HG02870 (cell line): ENCODE data around the gene RUSF1.
"Not testable (repeated sequence)": the region's sequence is repeated elsewhere in the genome, so short reads cannot be mapped to it uniquely, and the experiment has no call there.

ENCODE experiments used
- ATAC-seq: cut with Tn5 transposase; IDR thresholded peaks from one replicate; pipeline ENCODE4 v1.9.1; 2021; ENCODE audit warnings: mild to moderate bottlenecking, moderate library complexity; ENCODE audit not compliant: unreplicated experiment

RUSF1 gene

DNA sequence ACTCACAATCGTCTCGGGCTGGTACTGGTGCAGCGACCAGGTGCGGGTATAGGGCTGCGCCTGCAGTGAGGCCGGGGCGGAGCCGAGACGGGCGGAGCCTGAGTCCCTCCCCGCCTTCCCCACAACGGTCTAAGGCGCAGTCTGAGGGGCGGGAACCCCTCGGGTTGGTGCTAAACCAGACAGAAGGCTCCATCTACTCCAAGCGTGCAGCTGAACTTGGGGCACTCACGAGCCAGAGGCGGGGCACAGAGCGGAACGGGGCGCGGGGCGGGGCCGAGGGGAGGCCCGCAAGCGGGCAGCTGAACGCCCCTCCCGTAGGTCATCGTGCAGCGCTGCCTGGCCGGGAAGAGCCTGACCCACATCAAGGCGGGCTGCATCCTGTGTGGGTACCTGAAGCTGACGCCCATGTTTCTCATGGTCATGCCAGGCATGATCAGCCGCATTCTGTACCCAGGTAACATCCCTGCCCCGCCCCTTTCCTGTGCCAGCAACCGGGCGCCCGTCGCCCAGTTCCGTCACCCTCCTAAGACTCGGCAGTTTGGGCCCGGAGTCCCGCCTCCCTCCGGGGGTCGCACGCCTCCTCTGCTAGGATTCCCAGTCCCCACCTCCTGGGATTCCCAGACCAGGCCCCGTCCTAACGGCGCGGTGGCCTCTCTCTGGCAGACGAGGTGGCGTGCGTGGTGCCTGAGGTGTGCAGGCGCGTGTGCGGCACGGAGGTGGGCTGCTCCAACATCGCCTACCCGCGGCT lies 20.3 kb downstream of the RUSF1 start:
- ATAC-seq, result peak; percentile 76

DNA sequence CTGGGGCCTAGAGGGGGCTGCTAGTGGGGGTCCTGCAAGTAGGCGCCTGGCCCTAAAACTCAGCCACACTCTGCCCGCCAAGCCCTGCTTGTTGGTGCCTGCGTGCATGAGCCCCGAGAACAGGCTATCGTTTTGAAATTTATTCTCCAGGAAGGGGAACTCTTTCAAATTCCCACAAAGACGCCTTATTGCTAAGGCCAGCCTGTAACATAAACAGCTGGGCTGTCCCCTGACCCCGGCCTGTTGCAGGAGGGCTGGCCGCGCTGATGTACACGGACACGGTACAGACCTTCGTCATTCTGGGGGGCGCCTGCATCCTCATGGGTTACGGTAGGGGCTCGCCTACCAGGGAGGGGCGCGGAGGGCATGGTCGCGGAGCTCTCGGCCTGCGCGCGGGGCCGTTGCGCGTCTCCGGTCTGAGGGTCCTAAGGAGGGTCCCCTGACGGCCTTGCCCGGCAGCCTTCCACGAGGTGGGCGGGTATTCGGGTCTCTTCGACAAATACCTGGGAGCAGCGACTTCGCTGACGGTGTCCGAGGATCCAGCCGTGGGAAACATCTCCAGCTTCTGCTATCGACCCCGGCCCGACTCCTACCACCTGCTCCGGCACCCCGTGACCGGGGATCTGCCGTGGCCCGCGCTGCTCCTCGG lies 21.0 kb downstream of the RUSF1 start:
- ATAC-seq, result no peak

DNA sequence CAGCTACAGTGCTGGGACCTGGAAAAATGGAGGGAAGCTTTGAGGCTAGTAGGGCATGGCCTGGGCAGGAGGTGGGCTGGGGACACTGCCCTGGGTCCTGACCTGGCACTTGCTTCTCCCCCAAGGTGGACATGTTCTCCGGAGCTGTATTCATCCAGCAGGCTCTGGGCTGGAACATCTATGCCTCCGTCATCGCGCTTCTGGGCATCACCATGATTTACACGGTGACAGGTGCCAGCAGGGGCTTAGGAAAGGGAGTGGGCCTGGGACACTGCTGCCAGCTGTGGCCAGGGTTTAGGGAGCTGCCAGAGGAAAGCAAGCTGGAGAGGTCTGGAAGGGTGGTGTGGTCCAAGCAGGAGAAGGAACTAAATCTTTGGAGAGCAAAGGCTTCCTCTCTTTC lies 22.1 kb downstream of the RUSF1 start:
- ATAC-seq, result no peak

DNA sequence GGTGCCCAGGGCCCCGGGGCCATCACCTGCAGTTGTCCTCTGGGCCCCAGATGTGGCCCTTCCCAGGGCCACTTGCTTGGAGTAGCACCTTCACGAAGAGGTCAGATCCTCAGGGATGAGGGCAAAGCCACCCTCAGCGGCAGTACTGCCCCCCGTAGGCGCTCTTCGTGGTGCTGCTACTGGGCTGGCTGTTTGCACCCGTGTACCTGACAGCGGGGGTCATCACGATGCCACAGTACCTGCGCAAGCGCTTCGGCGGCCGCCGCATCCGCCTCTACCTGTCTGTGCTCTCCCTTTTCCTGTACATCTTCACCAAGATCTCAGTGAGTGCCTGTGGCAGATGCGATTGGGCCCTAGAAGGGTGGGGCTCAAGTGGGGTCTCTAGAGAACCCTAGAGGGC lies 22.6 kb downstream of the RUSF1 start:
- no peak for ATAC-seq

DNA sequence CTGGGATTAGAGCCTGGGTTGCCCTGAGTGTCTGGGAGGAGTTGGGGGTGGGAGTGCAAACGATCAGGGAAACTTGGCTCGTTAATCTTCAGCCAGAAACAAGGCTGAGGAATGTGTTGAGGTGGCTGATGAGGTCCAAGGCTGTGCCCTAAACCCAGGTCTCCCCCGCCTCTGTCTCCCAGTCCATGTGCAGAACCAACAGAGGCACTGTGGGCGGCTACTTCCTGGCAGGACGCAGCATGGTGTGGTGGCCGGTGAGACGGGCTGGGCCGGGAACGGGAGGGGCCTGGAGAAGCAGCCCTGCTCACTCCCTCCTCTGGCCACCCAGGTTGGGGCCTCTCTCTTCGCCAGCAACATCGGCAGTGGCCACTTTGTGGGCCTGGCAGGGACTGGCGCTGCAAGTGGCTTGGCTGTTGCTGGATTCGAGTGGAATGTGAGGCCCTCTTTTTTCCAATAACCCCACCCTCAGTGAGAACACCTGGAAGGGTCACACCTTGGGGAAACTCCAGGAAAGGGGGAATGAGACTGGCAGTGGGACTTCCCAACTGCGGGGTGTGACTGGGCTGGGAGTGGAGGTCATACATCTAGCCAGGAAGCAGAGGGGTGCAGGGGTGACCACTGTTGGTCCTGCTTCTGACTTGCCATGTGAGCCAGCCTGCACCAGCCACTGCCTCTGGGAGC lies 23.6 kb downstream of the RUSF1 start:
- no peak for ATAC-seq

DNA sequence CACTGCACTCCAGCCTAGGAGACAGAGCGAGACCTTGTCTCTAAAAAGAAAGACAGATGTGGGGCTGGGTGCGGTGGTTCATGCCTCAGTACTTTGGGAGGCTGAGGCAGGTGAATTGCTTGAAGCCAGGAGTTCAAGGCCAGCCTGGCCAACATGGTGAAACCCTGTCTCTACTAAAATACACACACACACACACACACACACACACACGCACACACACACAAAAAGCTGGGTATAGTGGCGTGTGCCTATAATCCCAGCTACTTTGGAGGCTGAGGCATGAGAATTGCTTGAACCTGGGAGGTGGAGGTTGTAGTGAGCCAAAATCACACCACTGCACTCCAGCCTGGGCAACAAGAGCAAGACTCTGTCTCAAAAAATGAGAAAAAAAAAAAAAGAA lies 24.1 kb downstream of the RUSF1 start:
- not testable (repeated sequence) for ATAC-seq

DNA sequence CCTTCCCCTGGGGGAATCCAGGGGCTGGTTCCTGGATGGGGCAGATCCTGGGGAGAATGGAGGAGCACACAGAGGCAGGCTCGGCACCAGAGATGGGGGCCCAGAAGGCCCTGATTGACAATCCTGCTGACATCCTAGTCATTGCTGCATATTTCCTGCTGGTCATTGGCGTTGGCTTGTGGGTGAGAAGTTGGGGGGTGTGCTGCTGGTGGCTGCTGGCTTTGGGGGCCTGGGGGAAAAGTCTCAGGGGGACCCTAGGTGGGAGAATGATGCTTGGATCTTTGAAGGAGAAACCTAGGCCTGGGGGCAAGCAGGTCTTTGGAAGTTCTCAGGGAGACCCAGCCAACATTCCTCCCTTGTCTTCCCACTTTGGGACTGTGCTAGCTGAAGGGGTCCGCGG lies 25.1 kb downstream of the RUSF1 start, which contains the start of gene SLC5A2:
Gene SLC5A2 (plus strand): TSS at position 43 of the 400 bp plus-strand sequence. CDS start 14 bp downstream, at position 57.
- no peak for ATAC-seq

DNA sequence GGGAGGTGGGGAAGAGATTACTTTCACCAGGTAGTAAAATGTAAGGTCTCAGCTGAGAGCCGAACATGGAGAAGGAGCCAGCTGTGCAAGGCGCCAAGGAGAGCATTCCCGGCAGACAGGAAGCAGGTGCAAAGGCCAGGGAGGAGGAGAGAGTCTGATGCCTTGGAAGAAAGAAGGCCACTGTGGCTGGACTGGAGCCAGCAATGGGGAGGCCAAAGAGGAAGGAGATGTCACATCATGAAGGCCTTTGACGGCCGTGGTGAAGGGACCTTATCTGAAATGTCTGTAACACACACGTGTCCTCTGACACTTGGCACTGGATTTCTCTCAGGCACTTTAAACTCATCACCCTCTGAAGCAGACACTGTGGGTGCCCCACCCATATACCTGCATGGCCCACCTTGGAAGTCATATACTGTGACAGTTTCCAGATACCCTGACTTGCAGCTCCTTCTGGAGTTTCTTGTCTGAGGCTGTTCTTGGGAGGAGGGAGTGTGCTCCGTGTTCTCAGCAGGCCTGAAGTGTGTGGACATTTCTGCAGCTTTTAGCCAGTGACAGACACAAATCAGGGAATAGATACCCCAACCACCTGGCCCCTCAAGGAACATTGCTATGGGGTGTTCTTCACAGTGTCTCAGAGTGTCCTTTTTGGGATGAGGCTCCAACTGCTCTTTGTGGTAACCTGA lies 27.2 kb downstream of the RUSF1 start:
- ATAC-seq, result no peak

DNA sequence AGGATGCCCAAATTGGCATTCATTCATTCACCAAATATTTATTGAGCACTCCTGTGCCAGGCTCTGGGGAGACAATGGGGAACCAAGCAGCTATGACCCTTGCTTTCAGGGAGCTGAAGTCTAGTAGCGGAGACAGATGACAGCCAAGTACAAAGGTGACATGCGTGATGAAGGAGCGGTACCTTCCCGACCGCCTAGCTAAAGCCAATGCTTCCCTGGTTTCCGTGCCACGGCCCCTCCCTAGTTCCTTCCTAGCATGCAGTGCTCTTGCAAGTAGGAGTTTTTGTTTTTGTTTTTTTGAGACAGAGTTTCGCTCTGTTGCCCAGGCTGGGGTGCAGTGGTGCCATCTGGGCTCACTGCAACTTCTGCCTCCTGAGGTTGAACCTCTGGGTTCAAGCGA lies 28.4 kb downstream of the RUSF1 start:
- no peak for ATAC-seq

DNA sequence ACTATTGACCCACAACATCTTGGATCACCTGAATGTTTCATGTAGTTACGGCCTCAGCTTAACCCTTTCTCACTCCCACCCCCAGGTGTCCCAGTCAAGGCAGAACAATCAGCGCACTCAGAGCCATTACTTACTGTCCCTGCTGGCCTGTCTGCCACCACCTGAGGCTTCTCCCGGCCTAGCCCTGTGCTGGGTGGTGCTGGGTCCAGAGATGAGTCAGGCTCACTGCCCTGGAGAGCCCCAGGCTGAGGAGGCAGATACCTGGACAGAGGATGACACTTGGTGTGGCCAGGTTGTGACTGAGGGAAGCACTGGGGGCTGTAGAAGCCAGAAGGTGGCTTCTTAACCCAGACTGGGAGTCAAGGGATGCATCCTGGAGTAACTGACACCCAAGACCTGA lies 29.2 kb downstream of the RUSF1 start:
- no peak for ATAC-seq

DNA sequence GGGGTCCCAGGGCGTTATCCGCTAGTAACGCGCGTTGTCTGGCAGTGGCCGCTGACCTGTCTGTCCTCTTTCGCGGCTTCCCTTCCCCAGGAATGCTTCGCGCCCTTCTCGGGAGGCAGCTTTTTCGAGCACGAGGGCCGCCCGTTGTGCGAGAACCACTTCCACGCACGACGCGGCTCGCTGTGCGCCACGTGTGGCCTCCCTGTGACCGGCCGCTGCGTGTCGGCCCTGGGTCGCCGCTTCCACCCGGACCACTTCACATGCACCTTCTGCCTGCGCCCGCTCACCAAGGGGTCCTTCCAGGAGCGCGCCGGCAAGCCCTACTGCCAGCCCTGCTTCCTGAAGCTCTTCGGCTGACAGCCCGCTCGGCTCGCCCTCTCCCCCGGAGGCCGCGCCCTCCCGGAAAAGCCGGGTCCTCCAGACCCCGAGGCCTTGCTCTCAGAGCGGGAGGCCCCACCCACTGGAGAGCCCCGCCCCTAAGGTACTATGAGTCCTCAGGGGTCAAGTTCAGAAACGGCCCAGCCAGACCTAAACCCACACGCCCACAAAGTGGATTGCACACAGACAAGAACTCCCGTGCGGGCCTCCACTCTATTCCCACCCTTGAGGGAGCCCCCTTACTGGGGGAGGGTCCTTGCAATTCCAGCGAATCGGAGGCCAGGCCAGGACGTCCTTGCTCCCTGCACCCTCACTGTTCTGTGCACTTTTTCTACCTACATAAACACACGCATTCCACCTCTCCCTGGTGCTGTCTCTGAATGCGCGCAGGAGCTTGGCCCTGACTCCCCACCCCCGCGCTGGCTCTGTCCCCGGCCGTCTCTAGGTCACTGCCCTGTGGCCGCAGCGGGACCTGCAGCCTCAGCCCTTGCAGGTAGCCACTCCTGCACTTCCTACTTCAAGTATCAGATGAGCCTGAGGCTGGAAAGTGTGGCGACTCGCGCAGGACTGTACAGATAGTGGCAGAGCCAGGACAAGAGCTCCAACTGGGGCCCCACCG lies 30.7 kb downstream of the RUSF1 start:
- no peak for ATAC-seq

DNA sequence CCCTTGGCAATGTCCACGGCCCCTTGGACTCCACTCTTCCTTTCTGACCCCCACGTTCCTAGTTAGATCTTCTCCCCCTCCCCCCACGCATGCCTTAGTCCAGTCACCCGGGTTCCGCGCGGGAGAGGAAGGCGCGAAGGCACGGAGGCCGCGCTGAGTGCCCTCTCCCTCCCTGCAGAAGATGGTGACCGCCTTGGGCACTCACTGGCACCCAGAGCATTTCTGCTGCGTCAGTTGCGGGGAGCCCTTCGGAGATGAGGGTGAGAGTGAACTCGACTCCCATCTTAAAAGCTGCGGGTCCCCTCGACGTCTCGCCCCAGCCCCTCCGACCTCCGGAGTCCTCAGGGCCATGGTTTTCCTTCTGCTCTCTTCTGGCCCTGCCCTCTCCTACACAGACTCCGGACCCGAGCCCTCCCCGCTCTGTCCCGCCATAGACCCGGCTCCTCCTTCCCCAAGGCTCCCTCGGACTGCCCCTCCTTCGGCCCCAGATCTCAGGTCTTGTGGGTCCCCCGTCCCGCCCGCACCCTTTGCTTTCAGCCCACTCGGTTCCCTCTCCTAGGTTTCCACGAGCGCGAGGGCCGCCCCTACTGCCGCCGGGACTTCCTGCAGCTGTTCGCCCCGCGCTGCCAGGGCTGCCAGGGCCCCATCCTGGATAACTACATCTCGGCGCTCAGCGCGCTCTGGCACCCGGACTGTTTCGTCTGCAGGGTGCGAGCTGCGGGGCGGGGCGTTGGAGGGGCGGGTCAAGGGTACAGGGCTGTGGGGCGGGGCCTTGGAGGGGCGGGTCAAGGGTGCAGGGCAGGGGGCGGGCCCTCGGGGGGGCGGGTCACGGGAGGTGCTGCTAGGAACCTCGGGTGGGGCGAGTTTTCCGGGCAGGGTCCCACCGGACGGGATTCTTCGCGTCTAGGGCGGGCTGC lies 31.6 kb downstream of the RUSF1 start:
- ATAC-seq, result peak; percentile 51

DNA sequence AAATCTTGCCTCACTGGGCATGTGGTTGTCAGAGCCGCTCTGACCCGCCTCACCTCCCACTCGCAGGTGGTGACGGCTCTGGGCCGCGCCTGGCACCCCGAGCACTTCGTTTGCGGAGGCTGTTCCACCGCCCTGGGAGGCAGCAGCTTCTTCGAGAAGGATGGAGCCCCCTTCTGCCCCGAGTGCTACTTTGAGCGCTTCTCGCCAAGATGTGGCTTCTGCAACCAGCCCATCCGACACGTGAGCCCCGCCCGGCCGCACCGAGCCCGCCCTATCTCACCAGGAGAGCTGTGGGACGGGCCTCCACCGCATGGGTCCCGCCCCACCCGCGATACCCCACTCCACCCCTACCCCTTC lies 32.3 kb downstream of the RUSF1 start:
- ATAC-seq, result no peak

DNA sequence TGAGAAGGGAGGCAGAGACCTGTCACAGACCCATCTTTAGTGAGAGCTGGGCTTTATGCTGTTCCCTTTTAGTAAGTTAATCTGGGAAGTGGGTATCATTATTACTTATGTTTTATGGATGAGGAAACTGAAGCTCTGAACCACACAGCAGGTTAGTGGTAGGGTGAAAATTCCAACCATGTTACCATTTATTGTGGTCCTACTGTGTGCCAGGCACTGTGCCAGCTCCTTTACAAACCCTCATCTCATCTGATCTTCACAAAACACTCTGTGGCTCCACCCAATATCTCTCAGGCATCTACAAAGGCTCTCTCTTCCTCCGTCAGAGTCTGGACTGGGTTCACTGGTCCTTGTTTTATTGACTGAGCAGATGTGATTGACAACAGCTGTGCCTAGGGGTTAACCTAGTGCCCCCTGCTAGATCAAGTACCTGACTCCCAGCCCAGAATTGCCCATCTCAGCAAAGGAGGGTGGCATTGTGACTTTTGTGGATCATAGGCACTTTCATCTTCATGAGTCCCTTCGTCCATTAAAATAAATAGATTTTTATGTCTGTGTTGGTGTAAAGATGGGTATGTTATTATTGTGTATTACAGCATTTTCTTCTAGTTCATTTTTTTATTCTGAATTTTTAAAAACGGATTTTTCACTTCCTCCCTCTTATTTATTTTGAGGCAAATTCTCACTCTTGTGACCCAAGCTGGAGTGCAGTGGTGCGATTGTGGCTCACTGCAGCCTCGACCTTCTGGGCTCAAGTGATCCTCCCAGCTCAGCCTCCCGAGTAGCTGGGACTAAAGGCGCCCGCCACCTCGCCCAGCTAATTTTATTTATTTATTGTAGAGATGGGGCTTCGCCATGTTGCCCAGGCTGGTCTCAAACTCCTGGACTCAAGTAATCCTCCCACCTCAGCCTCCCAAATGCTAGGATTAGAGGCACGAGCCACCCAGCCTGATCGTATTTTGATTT lies 33.1 kb downstream of the RUSF1 start:
- ATAC-seq, result no peak

DNA sequence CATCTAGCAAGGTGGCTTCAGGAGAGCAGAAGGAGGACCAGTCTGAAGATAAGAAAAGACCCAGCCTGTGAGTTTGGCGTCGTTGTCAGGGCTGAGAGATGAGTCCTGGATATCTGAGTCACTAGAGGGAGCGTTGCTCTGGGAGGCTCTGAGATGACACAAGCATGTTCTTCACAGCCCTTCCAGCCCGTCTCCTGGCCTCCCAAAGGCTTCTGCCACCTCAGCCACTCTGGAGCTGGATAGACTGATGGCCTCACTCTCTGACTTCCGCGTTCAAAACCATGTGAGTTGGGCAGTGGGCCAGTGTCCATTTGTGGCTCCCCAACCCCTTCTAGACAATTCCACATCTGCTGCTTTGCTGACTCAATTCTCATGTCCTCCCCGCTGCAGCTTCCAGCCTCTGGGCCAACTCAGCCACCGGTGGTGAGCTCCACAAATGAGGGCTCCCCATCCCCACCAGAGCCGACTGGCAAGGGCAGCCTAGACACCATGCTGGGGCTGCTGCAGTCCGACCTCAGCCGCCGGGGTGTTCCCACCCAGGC lies 33.9 kb downstream of the RUSF1 start:
- ATAC-seq, result no peak

DNA sequence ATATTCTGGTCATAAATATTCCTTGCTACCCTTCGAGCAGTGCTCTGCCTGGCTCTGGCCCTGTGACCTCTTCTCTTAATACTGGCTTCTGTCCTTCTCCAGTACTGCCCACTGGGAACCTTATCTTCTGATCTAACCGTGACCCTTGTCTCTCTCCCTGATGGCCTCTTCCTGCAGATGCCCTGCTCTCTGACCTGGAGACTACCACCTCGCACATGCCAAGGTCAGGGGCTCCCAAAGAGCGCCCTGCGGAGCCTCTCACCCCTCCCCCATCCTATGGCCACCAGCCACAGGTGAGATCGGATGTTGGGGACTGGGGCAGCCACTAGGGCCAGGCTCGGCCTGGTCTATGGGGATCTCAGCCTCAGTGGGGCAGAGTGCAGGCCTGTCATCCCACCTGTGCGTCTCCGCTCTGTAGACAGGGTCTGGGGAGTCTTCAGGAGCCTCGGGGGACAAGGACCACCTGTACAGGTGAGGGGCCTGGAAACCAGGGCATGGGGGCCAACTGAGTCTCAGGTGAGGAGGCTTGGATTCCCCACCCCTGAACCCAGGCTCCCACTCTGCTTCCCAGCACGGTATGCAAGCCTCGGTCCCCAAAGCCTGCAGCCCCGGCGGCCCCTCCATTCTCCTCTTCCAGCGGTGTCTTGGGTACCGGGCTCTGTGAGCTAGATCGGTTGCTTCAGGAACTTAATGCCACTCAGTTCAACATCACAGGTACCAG lies 34.8 kb downstream of the RUSF1 start:
- no peak for ATAC-seq

DNA sequence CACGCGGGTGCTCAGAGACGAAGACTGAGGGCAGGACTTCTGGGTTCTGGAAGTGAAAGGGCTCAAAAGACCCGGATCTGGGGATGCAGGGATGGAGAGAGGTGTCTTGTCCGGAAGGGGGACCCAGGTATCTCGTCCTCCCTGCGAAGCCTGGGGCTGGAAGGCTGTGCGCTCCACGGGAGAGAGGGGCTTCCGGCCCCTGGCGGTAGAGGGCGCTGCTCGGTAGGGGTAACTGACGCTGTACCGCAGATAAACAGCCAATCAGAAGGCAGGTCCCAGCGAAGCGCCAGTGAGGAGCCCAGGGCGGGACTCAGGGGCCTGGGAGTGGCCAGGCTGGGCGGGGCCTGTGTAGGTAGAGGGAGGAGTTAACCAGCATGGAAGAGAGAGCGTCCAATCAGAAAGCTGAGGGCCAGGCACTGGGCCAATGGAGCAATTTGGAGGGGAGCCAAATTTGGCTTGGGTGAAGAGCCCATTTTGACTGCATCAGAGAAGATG lies 35.4 kb downstream of the RUSF1 start:
- ATAC-seq, result no peak
